HepG2 (cell line): ENCODE measurements around the gene TSHZ2.

ENCODE experiments used
- ARID3A ChIP-seq: IDR thresholded peaks from 2 replicates; pipeline ENCODE4 v1.6.1; 2012; ENCODE audit warnings: low read depth, low read length, improper control_type of control experiment
- ZNF451 ChIP-seq: sonication (generic); formaldehyde crosslinking; IDR thresholded peaks from 2 replicates; pipeline ENCODE4 v1.5.0; 2020; ENCODE audit warnings: mild to moderate bottlenecking, missing genetic modification reagents
- TF ChIP-seq, protein P1 (sequence below): sonication (generic); formaldehyde crosslinking; IDR thresholded peaks from 2 replicates; pipeline ENCODE4 v1.5.0; 2020; ENCODE audit warnings: mild to moderate bottlenecking, missing genetic modification reagents, moderate library complexity
- TF ChIP-seq, protein P2 (sequence below): sonication (generic); formaldehyde crosslinking; IDR thresholded peaks from 2 replicates; pipeline ENCODE4 v1.8.1; 2023; ENCODE audit warnings: missing genetic modification reagents, inconsistent platforms, borderline replicate concordance

DNA sequence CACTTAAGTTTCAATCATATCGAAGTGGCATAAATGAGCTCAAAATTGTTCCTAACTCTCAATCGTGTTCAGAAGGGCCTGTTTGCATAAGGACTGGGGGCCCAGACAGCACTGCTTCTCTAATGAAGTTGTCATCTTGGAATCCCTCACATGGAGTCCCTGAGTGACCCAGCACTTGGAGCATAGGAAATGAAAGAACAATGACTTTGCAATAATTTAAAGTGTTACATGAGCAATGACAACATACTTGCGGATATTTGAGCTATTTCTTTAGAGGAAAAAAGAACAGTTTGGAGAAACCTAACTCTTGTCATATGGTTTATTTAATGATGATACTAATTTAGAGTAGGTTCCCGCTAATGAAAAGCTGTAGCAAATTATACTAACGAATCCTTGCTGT is 239.9 kb downstream of the TSHZ2 start:
- TF ChIP-seq, protein P1, sequence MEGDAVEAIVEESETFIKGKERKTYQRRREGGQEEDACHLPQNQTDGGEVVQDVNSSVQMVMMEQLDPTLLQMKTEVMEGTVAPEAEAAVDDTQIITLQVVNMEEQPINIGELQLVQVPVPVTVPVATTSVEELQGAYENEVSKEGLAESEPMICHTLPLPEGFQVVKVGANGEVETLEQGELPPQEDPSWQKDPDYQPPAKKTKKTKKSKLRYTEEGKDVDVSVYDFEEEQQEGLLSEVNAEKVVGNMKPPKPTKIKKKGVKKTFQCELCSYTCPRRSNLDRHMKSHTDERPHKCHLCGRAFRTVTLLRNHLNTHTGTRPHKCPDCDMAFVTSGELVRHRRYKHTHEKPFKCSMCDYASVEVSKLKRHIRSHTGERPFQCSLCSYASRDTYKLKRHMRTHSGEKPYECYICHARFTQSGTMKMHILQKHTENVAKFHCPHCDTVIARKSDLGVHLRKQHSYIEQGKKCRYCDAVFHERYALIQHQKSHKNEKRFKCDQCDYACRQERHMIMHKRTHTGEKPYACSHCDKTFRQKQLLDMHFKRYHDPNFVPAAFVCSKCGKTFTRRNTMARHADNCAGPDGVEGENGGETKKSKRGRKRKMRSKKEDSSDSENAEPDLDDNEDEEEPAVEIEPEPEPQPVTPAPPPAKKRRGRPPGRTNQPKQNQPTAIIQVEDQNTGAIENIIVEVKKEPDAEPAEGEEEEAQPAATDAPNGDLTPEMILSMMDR (CRISPR knock-in tag) = no peak
- TF ChIP-seq ZNF451 (CRISPR knock-in tag) (no peak), ARID3A (no peak)
- TF ChIP-seq, protein P2, sequence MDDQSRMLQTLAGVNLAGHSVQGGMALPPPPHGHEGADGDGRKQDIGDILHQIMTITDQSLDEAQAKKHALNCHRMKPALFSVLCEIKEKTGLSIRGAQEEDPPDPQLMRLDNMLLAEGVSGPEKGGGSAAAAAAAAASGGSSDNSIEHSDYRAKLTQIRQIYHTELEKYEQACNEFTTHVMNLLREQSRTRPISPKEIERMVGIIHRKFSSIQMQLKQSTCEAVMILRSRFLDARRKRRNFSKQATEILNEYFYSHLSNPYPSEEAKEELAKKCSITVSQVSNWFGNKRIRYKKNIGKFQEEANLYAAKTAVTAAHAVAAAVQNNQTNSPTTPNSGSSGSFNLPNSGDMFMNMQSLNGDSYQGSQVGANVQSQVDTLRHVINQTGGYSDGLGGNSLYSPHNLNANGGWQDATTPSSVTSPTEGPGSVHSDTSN (CRISPR knock-in tag) = no peak
